Measurements from ENCODE around the gene AGAP1. TPM values are rescaled to one million over a fixed set of nuclear protein-coding genes. Genes with fewer than 3 reads are reported as not detected.

Gene AGAP1
- total and polyA plus RNA-seq, 4 donors: 2.0 to 8.5 (median 5.4) TPM

DNA sequence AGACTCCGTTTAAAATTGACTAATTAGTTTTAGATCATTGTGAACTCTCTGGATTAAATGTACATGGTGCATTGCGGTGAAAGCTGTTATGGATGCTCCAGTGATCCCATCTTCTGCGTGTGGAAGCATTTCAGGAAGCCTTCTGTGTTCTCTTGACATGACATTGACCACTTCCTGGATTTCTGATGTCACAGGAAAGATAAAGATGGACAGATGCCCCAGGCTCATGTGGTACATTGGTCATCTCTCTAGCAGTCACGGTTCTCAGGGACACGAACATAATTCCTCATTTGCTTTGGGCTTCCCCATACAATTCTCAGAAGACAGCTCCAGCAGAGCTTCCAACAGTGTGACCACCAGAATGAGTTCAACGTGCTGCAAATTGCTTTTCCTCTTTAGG, 26.9 kb downstream of the AGAP1 start:
- Histone ChIP-seq H3K9me3 (ENCODE audit: control insufficient read depth in 4 of 4, low read length in 3 of 4) (no peaks in the 10 kb centered on the region), H3K27me3 (ENCODE audit: control insufficient read depth in 4 of 4, insufficient read depth in 4 of 4, low read length in 3 of 4) (no peaks in the 10 kb centered on the region), H3K9ac (ENCODE audit: low read depth in 1 of 2, low read length in 2 of 2) (no peak overlapping the region), H3K27ac (ENCODE audit: low read depth in 1 of 2, low read length in 2 of 2) (no peak overlapping the region), H3K36me3 (ENCODE audit: control insufficient read depth in 4 of 4, insufficient read depth in 3 of 4, low read depth in 1 of 4, low read length in 3 of 4) (no peaks in the 10 kb centered on the region), H3K4me1 (ENCODE audit: control insufficient read depth in 4 of 4, insufficient read depth in 4 of 4, low read length in 3 of 4) (peaks cover 0 to 10% (median 0%) of the 10 kb centered on the region in 4 donors), H3K4me3 (ENCODE audit: low read depth in 1 of 3, low read length in 3 of 3) (no peak overlapping the region)
- no peak for TF ChIP-seq RXRA (IDR thresholded peaks at IDR 0.05)
- no peak for TF ChIP-seq MAX (IDR thresholded peaks at IDR 0.05)
- no peak for TF ChIP-seq NR2F2 (IDR thresholded peaks at IDR 0.05)
- no peak for TF ChIP-seq FOXA2 (IDR thresholded peaks at IDR 0.05)
- TF ChIP-seq EGR1 (IDR thresholded peaks at IDR 0.05; ENCODE audit: low read depth in 2 of 2): no peak
- TF ChIP-seq HNF4A (conservative IDR thresholded peaks at IDR 0.05): no peak
- TF ChIP-seq, protein P1, sequence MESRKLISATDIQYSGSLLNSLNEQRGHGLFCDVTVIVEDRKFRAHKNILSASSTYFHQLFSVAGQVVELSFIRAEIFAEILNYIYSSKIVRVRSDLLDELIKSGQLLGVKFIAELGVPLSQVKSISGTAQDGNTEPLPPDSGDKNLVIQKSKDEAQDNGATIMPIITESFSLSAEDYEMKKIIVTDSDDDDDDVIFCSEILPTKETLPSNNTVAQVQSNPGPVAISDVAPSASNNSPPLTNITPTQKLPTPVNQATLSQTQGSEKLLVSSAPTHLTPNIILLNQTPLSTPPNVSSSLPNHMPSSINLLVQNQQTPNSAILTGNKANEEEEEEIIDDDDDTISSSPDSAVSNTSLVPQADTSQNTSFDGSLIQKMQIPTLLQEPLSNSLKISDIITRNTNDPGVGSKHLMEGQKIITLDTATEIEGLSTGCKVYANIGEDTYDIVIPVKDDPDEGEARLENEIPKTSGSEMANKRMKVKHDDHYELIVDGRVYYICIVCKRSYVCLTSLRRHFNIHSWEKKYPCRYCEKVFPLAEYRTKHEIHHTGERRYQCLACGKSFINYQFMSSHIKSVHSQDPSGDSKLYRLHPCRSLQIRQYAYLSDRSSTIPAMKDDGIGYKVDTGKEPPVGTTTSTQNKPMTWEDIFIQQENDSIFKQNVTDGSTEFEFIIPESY (IDR thresholded peaks at IDR 0.05): no peak
- TF ChIP-seq HNF4G (IDR thresholded peaks at IDR 0.05): no peak
- TF ChIP-seq, protein P2, sequence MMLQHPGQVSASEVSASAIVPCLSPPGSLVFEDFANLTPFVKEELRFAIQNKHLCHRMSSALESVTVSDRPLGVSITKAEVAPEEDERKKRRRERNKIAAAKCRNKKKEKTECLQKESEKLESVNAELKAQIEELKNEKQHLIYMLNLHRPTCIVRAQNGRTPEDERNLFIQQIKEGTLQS (IDR thresholded peaks at IDR 0.05): no peak
- TF ChIP-seq FOXA1 (IDR thresholded peaks at IDR 0.05): no peak
- no peak for TF ChIP-seq YY1 (IDR thresholded peaks at IDR 0.05)
- TF ChIP-seq JUND (IDR thresholded peaks at IDR 0.05): no peak
- no peak for TF ChIP-seq GABPA (IDR thresholded peaks at IDR 0.05 in 1 of 2, conservative IDR thresholded peaks at IDR 0.05 in 1 of 2)
- no peak for TF ChIP-seq SP1 (IDR thresholded peaks at IDR 0.05)
- TF ChIP-seq TAF1 (conservative IDR thresholded peaks at IDR 0.05): no peak
- no peak for TF ChIP-seq REST (IDR thresholded peaks at IDR 0.05)
- TF ChIP-seq, protein P3, sequence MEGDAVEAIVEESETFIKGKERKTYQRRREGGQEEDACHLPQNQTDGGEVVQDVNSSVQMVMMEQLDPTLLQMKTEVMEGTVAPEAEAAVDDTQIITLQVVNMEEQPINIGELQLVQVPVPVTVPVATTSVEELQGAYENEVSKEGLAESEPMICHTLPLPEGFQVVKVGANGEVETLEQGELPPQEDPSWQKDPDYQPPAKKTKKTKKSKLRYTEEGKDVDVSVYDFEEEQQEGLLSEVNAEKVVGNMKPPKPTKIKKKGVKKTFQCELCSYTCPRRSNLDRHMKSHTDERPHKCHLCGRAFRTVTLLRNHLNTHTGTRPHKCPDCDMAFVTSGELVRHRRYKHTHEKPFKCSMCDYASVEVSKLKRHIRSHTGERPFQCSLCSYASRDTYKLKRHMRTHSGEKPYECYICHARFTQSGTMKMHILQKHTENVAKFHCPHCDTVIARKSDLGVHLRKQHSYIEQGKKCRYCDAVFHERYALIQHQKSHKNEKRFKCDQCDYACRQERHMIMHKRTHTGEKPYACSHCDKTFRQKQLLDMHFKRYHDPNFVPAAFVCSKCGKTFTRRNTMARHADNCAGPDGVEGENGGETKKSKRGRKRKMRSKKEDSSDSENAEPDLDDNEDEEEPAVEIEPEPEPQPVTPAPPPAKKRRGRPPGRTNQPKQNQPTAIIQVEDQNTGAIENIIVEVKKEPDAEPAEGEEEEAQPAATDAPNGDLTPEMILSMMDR (IDR thresholded peaks at IDR 0.05; ENCODE audit: low read depth, low read length, missing input control): no peak
- TF ChIP-seq RAD21 (IDR thresholded peaks at IDR 0.05): no peak
- no peak for DNase-seq (ENCODE audit: low spot score)
- 81% methylated on average over 6 of the region's 6 CpGs for WGBS

Data from liver (tissue), 9 donors.